SHP77 treated with DMSO at 0.1 percent for 48 hours (cell line): ENCODE data around the gene CHSY3.

Experiments used
- DNase-seq: peaks from one replicate; lab custom pipeline; 2025; lab: John Stamatoyannopoulos, UW

The CHSY3 gene

GRCh38 chr5:129904102-129904666, at the start of gene CHSY3:
Gene CHSY3 (plus strand): TSS chr5:129904465.
- DNase-seq, result no peak

GRCh38 chr5:129856325-129856724, 47.9 kb upstream of the CHSY3 start:
- no peak for DNase-seq

- DNase-seq, result no peak
These were observed 47.1 kb upstream of the CHSY3 start for GRCh38 chr5:129857116-129857515.

GRCh38 chr5:129858131-129858675, 46.1 kb upstream of the CHSY3 start:
- no peak for DNase-seq

- DNase-seq, result no peak
These were observed 19.9 kb upstream of the CHSY3 start for GRCh38 chr5:129884322-129884721.

GRCh38 chr5:129899454-129899853, 4.8 kb upstream of the CHSY3 start:
- no peak for DNase-seq

GRCh38 chr5:129902816-129903215, 1.4 kb upstream of the CHSY3 start:
- DNase-seq, result no peak

GRCh38 chr5:129903466-129904101, 681 bp upstream of the CHSY3 start:
- no peak for DNase-seq

- no peak for DNase-seq
These were observed 605 bp downstream of the CHSY3 start for GRCh38 chr5:129904667-129905472.

- DNase-seq, result no peak
These were observed 1.4 kb downstream of the CHSY3 start for GRCh38 chr5:129905473-129906176.

- no peak for DNase-seq
These were observed 2.1 kb downstream of the CHSY3 start for GRCh38 chr5:129906177-129906887.

GRCh38 chr5:129909225-129909624, 5.0 kb downstream of the CHSY3 start:
- no peak for DNase-seq

- DNase-seq, result no peak
These were observed 8.5 kb downstream of the CHSY3 start for GRCh38 chr5:129912601-129913255.

- DNase-seq, result no peak
These were observed 11.2 kb downstream of the CHSY3 start for GRCh38 chr5:129915415-129915814.

- DNase-seq, result no peak
These were observed 13.0 kb downstream of the CHSY3 start for GRCh38 chr5:129917224-129917623.

GRCh38 chr5:129921204-129921603, 16.9 kb downstream of the CHSY3 start:
- no peak for DNase-seq

- no peak for DNase-seq
These were observed 26.0 kb downstream of the CHSY3 start for GRCh38 chr5:129930221-129930620.

- DNase-seq, result no peak
These were observed 31.4 kb downstream of the CHSY3 start for GRCh38 chr5:129935626-129936025.

- DNase-seq, result no peak
These were observed 33.8 kb downstream of the CHSY3 start for GRCh38 chr5:129938077-129938476.

- no peak for DNase-seq
These were observed 39.7 kb downstream of the CHSY3 start for GRCh38 chr5:129943936-129944335.

- no peak for DNase-seq
These were observed 40.8 kb downstream of the CHSY3 start for GRCh38 chr5:129945028-129945427.
